Mesendoderm (in vitro differentiated cells): ENCODE measurements around the gene CMIP.

Experiments used
- DNase-seq: peaks from one replicate; pipeline ENCODE4 v3.0.0; 2013
- H2AK5ac ChIP-seq: 2 replicates; pipeline ENCODE4 v1.6.1; 2013; ENCODE audit warnings: low read length, inconsistent platforms
- H2BK120ac ChIP-seq: 2 replicates; pipeline ENCODE4 v1.6.1; 2013; ENCODE audit warnings: low read depth, mild to moderate bottlenecking, low read length, moderate library complexity, mixed read lengths
- H2BK15ac ChIP-seq: replicated peaks from 2 replicates; pipeline ENCODE4 v1.6.1; 2013; ENCODE audit warnings: low read depth, mild to moderate bottlenecking, moderate library complexity
- H2BK5ac ChIP-seq: 2 replicates; pipeline ENCODE4 v1.6.1; 2013; ENCODE audit warnings: low read length, inconsistent platforms
- H3K18ac ChIP-seq: 2 replicates; pipeline ENCODE4 v1.6.1; 2013; ENCODE audit warnings: mild to moderate bottlenecking, low read length, mixed read lengths
- H3K23ac ChIP-seq: one replicate; pipeline ENCODE4 v1.6.1; 2013; ENCODE audit warnings: low read length
- H3K27ac ChIP-seq: 2 replicates; pipeline ENCODE4 v1.5.1; 2013; ENCODE audit warnings: low read depth, mild to moderate bottlenecking, inconsistent platforms, low read length, moderate library complexity
- H3K27me3 ChIP-seq: 2 replicates; pipeline ENCODE4 v1.6.1; 2013; ENCODE audit warnings: low read length, control low read depth, mild to moderate bottlenecking, inconsistent platforms; ENCODE audit not compliant: insufficient read depth, poor library complexity
- H3K36me3 ChIP-seq: 2 replicates; pipeline ENCODE4 v1.6.1; 2013; ENCODE audit warnings: low read length, inconsistent platforms; ENCODE audit not compliant: control insufficient read depth, insufficient read depth
- H3K4ac ChIP-seq: one replicate; pipeline ENCODE4 v1.6.1; 2013; ENCODE audit warnings: low read depth, mild to moderate bottlenecking, low read length, moderate library complexity
- H3K4me1 ChIP-seq: 2 replicates; pipeline ENCODE4 v1.6.1; 2013; ENCODE audit warnings: low read depth, low read length, inconsistent platforms; ENCODE audit not compliant: control insufficient read depth
- H3K4me2 ChIP-seq: 2 replicates; pipeline ENCODE4 v1.6.1; 2013; ENCODE audit warnings: low read length
- H3K4me3 ChIP-seq: 2 replicates; pipeline ENCODE4 v1.5.1; 2013; ENCODE audit warnings: mild to moderate bottlenecking, low read length
- H3K56ac ChIP-seq: one replicate; pipeline ENCODE4 v1.6.1; 2013; ENCODE audit warnings: low read length
- H3K79me1 ChIP-seq: 2 replicates; pipeline ENCODE4 v1.6.1; 2013; ENCODE audit warnings: low read length, inconsistent platforms
- H3K79me2 ChIP-seq: 2 replicates; pipeline ENCODE4 v1.6.1; 2013; ENCODE audit warnings: mild to moderate bottlenecking, low read length; ENCODE audit not compliant: control insufficient read depth, insufficient read depth
- H3K9ac ChIP-seq: 2 replicates; pipeline ENCODE4 v1.6.1; 2013; ENCODE audit warnings: low read length, inconsistent platforms
- H4K5ac ChIP-seq: one replicate; pipeline ENCODE4 v1.6.1; 2013; ENCODE audit warnings: low read length
- H4K8ac ChIP-seq: one replicate; pipeline ENCODE4 v1.6.1; 2013; ENCODE audit warnings: low read depth, mild to moderate bottlenecking, control low read depth, low read length, moderate library complexity
- WGBS: extraction: QIAGEN DNeasy Blood & Tissue Kit; methylation state at CpG from one replicate; pipeline ENCODE4 v1.1.7; 2013; ENCODE audit warnings: low lambda C conversion rate, missing lambda C conversion rate; ENCODE audit not compliant: insufficient coverage; ENCODE audit errors: extremely low coverage; 5-methylcytosine and 5-hydroxymethylcytosine counted together

The CMIP gene

DNA sequence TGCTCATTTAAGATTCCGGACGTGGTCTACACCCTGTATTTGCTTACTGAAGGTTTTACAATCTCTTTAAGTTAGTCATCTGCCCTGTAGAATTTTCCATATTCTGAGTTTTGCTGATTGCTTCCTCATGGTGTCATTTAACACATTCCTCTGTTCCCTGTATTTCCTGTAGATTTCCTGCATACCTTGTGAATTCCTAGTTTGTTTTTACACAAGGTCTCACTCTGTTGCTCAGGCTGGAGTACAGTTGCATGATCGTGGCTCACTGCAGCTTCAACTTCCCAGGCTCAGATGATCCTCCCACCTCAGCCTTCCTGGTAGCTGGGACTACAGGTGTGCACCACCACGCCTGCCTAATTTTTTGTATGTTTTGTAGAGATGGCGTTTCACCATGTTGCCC, 66.8 kb downstream of the CMIP start:
- Histone ChIP-seq H2BK5ac (no peak overlapping the region), H3K4me2 (no peak overlapping the region), H3K4me3 (no peak overlapping the region), H3K27me3 (no peaks in the 10 kb centered on the region), H3K23ac (no peak overlapping the region), H4K5ac (no peak overlapping the region), H3K4ac (no peak overlapping the region), H3K27ac (no peak overlapping the region), H3K36me3 (no peaks in the 10 kb centered on the region), H2BK15ac (no peak overlapping the region), H3K9ac (no peak overlapping the region), H3K4me1 (peaks cover 11% of the 10 kb centered on the region), H2AK5ac (no peak overlapping the region), H3K79me2 (peaks cover 21% of the 10 kb centered on the region), H3K56ac (no peak overlapping the region), H2BK120ac (no peak overlapping the region), H3K18ac (no peak overlapping the region), H3K79me1 (peaks cover 36% of the 10 kb centered on the region), H4K8ac (no peak overlapping the region)
- WGBS, result no CpG with 5 or more reads among the region's 5 CpGs
- peak; percentile 82 for DNase-seq

DNA sequence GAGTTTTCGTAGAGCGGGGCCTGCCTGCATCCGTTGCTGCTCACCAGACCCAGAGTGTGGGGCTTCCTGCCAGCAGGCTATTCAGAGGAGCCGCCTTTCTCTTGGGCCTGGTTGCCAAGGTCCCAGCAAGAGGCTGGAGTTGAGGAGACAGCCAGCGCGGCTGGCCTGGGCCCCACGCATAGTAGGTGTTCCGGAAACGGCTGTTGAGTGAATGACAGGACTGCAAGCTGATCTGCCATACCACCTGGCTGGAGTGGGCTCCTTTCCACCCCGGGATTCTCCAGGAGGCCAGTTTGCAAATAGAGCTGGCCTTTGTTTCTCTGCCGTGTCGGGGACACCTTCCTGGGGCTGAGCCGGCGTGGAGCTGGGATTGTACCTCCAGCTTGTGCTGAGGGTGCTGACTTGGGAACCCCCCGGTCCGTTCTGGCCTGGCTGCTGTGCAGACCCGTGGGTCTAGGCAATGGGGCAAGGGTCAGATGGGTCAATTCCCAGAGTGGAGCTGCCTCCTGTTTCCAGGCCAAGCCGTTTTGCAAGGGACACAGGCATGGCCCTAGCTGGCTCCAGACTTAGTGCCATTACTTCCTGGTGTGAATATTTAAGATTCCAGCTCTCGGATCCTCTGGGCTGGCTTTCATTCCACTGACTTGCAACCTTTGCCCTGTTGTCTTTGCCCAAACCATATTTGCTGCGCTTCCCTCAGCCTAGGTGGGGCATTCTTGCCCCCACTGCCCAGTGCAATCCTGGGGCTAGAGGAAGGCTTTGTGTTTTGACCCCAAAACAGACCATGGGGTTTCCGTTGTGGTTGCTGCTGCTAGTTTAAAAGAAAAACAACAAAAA, 68.8 kb downstream of the CMIP start:
- Histone ChIP-seq H3K18ac (peak overlapping the region; percentile 29), H2BK5ac (peak overlapping the region; percentile 75), H3K4ac (no peak overlapping the region), H3K27me3 (no peaks in the 10 kb centered on the region), H2BK15ac (no peak overlapping the region), H3K4me3 (no peak overlapping the region), H3K79me1 (peaks cover 39% of the 10 kb centered on the region), H3K36me3 (no peaks in the 10 kb centered on the region), H2BK120ac (no peak overlapping the region), H3K79me2 (peaks cover 25% of the 10 kb centered on the region), H3K27ac (peak overlapping the region; percentile 81), H4K5ac (no peak overlapping the region), H3K4me1 (peaks cover 11% of the 10 kb centered on the region), H3K4me2 (no peak overlapping the region), H2AK5ac (no peak overlapping the region), H3K23ac (no peak overlapping the region), H4K8ac (no peak overlapping the region), H3K9ac (peak overlapping the region; percentile 21), H3K56ac (peak overlapping the region; percentile 82)
- peak; percentile 89 for DNase-seq
- no CpG with 5 or more reads among the region's 21 CpGs for WGBS

DNA sequence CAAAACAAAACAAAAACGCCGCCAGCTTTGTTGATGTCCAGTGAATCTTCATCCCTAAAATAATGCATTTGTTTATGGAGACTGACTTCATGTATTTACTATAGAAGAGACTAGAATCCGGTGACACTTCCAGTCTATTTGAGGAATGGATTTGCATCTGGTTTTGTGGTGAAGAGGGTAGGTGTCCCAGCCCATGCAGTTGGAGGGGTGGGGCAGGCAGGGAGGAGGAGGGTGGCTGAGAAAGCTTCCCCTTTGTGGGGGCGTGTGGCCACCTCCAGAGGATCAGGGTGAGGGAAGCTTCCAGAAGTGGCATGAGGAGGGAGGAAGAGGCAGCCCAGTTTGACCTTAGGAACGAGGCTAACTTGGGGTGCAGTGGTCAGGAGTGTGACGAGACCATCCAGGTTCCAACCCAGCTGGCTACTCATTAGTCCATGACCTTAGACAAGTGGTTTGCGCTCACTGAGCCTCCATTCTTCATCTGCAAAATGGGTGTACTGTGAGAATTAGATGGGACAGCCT, 69.5 kb downstream of the CMIP start:
- Histone ChIP-seq H3K79me2 (peaks cover 22% of the 10 kb centered on the region), H3K4me1 (peaks cover 11% of the 10 kb centered on the region), H2BK15ac (no peak overlapping the region), H2BK120ac (no peak overlapping the region), H3K9ac (no peak overlapping the region), H3K4me2 (no peak overlapping the region), H4K8ac (no peak overlapping the region), H2AK5ac (peak overlapping the region; percentile 71), H3K27me3 (no peaks in the 10 kb centered on the region), H3K18ac (no peak overlapping the region), H3K4ac (no peak overlapping the region), H3K27ac (no peak overlapping the region), H3K36me3 (no peaks in the 10 kb centered on the region), H4K5ac (no peak overlapping the region), H3K23ac (peak overlapping the region; percentile 17), H3K4me3 (no peak overlapping the region), H2BK5ac (no peak overlapping the region), H3K79me1 (peaks cover 35% of the 10 kb centered on the region), H3K56ac (peak overlapping the region; percentile 57)
- no CpG with 5 or more reads among the region's 7 CpGs for WGBS
- DNase-seq, result no peak

DNA sequence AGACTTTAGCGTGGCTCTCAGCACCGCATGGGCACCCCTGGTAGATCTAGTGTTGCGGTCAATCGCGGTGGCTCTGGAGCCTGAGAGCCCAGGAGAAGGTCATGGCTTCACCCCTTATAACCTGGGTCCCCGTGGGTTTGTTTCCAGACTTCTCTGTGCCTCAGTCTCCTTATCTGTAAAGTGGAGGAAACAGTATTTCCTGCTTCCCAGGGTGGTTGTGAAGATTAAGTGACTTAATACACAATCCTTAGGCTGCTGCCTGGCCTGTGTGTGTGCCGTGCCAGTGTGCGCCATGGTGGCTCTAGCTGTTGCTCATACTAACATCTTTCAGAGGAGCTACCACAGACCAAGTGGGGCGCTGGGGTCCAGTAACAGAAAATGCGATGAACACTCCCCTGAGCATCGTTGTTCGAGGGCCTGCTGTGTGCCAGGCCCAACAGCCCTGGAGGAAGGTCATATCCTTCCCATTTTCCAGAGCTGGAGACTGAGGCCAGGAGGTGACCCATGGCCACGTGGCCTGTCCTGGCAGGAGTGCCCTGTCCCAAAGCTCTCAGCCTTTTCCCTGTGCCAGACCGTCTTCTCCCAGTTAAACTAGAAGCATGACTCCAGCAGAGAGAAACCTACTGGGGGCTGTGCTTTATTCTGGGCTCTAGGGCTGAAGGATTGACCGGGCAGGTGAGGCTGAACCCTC, 70.1 kb downstream of the CMIP start:
- Histone ChIP-seq H3K18ac (no peak overlapping the region), H3K79me2 (peaks cover 19% of the 10 kb centered on the region), H2AK5ac (no peak overlapping the region), H3K23ac (no peak overlapping the region), H3K36me3 (no peaks in the 10 kb centered on the region), H3K27ac (no peak overlapping the region), H3K4ac (no peak overlapping the region), H2BK5ac (no peak overlapping the region), H3K79me1 (peaks cover 34% of the 10 kb centered on the region), H3K27me3 (no peaks in the 10 kb centered on the region), H3K4me3 (no peak overlapping the region), H3K9ac (no peak overlapping the region), H3K4me1 (peaks cover 11% of the 10 kb centered on the region), H2BK15ac (no peak overlapping the region), H3K4me2 (no peak overlapping the region), H4K8ac (no peak overlapping the region), H2BK120ac (no peak overlapping the region), H3K56ac (peak overlapping the region; percentile 57), H4K5ac (no peak overlapping the region)
- WGBS, result no CpG with 5 or more reads among the region's 15 CpGs
- DNase-seq, result no peak

DNA sequence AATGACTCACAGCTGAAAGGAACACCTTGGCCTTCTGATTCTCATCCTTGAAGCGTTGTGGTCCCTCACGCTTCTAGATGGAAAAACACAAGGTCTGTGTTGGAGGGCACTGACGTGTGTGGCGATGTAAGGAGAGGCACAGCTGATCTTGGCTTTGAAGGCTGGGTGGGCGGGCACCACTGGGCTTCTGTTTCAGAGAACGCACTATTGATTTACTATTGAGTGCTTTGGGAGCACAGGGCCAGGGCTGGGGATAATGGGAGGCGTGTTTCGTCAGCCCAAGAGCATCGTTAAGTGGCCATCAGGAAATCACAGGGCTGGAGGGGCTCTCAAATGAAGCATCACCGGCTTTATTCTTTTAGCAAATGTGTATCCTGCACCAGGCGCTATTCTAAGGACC, 70.7 kb downstream of the CMIP start:
- Histone ChIP-seq H3K9ac (no peak overlapping the region), H4K5ac (no peak overlapping the region), H3K27ac (no peak overlapping the region), H4K8ac (no peak overlapping the region), H3K79me1 (peaks cover 29% of the 10 kb centered on the region), H3K4ac (no peak overlapping the region), H3K27me3 (no peaks in the 10 kb centered on the region), H3K4me2 (no peak overlapping the region), H3K18ac (no peak overlapping the region), H2AK5ac (no peak overlapping the region), H2BK120ac (no peak overlapping the region), H3K4me1 (peaks cover 11% of the 10 kb centered on the region), H2BK15ac (no peak overlapping the region), H3K56ac (no peak overlapping the region), H3K36me3 (no peaks in the 10 kb centered on the region), H3K79me2 (peaks cover 19% of the 10 kb centered on the region), H3K23ac (no peak overlapping the region), H2BK5ac (no peak overlapping the region), H3K4me3 (no peak overlapping the region)
- no CpG with 5 or more reads among the region's 11 CpGs for WGBS
- DNase-seq, result no peak
